Breast epithelium (tissue), 4 donors: Measurements from ENCODE around the gene PPP2R2D. TPM values are rescaled to one million over a fixed set of nuclear protein-coding genes. Genes with fewer than 3 reads are reported as not detected.
A peak's percentile ranks its signal among the peaks of the same experiment; 100 is the strongest.

ENCODE experiments used
- DNase-seq, 2 donors: peaks; one replicate each; pipeline ENCODE4 v3.0.0-alpha.2; 2019; ENCODE audit warnings: low spot score in 2 of 2
- H3K27ac ChIP-seq, 2 donors: fragments of 200-600 bp; sonication (generic) in 1 of 2; one replicate each; pipeline ENCODE4 v1.5.1; 2016 to 2019; ENCODE audit warnings: mild to moderate bottlenecking in 1 of 2
- H3K27me3 ChIP-seq, 2 donors: fragments of 200-600 bp; sonication (generic) in 1 of 2; one replicate each; pipeline versions ENCODE4 v1.5.1 to v1.6.0; 2017 to 2019; ENCODE audit warnings: control low read depth in 1 of 2, mild to moderate bottlenecking in 1 of 2
- H3K36me3 ChIP-seq: fragments of 200-600 bp; one replicate; pipeline ENCODE4 v1.5.1; 2019
- H3K4me1 ChIP-seq, 2 donors: fragments of 200-600 bp; sonication (generic); one replicate each; pipeline ENCODE4 v1.5.1; 2016 to 2019; ENCODE audit warnings: control low read depth in 1 of 2
- H3K4me3 ChIP-seq, 3 donors: fragments of 200-600 bp; sonication (generic); 1 replicate in 2 of 3; 2 replicates in 1 of 3; pipeline ENCODE4 v1.5.1; 2016 to 2019; ENCODE audit warnings: mild to moderate bottlenecking in 3 of 3, moderate library complexity in 2 of 3
- H3K9me3 ChIP-seq, 2 donors: fragments of 200-600 bp; sonication (generic) in 1 of 2; one replicate each; pipeline ENCODE4 v1.5.1; 2016 to 2019; ENCODE audit warnings: control low read depth in 1 of 2
- CTCF ChIP-seq, 3 donors: fragments of 450-650 bp; IDR thresholded peaks; one replicate each; pipeline ENCODE4 v1.5.1; 2016 to 2017; ENCODE audit warnings: antibody characterized with exemption in 3 of 3, mild to moderate bottlenecking in 3 of 3, moderate library complexity in 3 of 3
- POLR2A ChIP-seq: fragments of 450-650 bp; IDR thresholded peaks from one replicate; pipeline ENCODE4 v1.6.1; 2016; ENCODE audit warnings: antibody characterized with exemption, mild to moderate bottlenecking, moderate library complexity
- POLR2AphosphoS5 ChIP-seq, 3 donors: sonication (generic); formaldehyde crosslinking; IDR thresholded peaks; one replicate each; pipeline ENCODE4 v1.6.1; 2017; ENCODE audit warnings: antibody characterized with exemption in 3 of 3
- intact Hi-C: fragments of 100-400 bp; cut with DNase I; formaldehyde crosslinking; loops from one replicate; pipeline ENCODE4 v1.15.1; 2023; ENCODE audit warnings: low total_unique reads
- total RNA-seq, 3 donors: library from RNA; depleted of rRNA; stranded (reverse); fragments of >200 nt; gene quantifications; one replicate each; pipeline ENCODE4 v1.1.0, GENCODE V29; 2016

PPP2R2D gene
- total RNA-seq, 3 donors from 2014 or later, result 33.0 to 51.8 (median 44.1) TPM

- H3K4me1 ChIP-seq, result peaks cover 0 to 3% of the 10 kb centered on the region in 2 donors
- peaks cover 8% of the 10 kb centered on the region for H3K36me3 ChIP-seq
- H3K27ac ChIP-seq, result no peak overlapping the region
- intact Hi-C loops, result no loop called here
- peak in 1 of 2 donors; percentile 12 for DNase-seq
- no peaks in the 10 kb centered on the region for H3K9me3 ChIP-seq
- no peaks in the 10 kb centered on the region for H3K27me3 ChIP-seq
- TF ChIP-seq CTCF (IDR thresholded peaks at IDR 0.05), result no peak
- H3K4me3 ChIP-seq, result no peak overlapping the region
Measured at GRCh38 chr10:131975003-131975402, 74.2 kb downstream of the PPP2R2D start.

GRCh38 chr10:131975796-131976195 lies 75.0 kb downstream of the PPP2R2D start:
- H3K4me3 ChIP-seq, result no peak overlapping the region
- H3K4me1 ChIP-seq, result peaks cover 0 to 5% of the 10 kb centered on the region in 2 donors
- intact Hi-C loops, result no loop called here
- H3K9me3 ChIP-seq, result no peaks in the 10 kb centered on the region
- H3K27ac ChIP-seq, result no peak overlapping the region
- no peaks in the 10 kb centered on the region for H3K27me3 ChIP-seq
- peak in 1 of 2 donors; percentile 40 for DNase-seq
- TF ChIP-seq POLR2A, result no peak
- TF ChIP-seq POLR2AphosphoS5 (IDR thresholded peaks at IDR 0.05), result no peak
- TF ChIP-seq CTCF (IDR thresholded peaks at IDR 0.05), result no peak
- peaks cover 8% of the 10 kb centered on the region for H3K36me3 ChIP-seq

GRCh38 chr10:131977323-131978096 lies 76.7 kb downstream of the PPP2R2D start:
- intact Hi-C loops, result no loop called here
- Histone ChIP-seq H3K9me3 (no peaks in the 10 kb centered on the region), H3K36me3 (no peaks in the 10 kb centered on the region), H3K27ac (no peak overlapping the region), H3K4me1 (peaks cover 0 to 5% of the 10 kb centered on the region in 2 donors), H3K27me3 (no peaks in the 10 kb centered on the region), H3K4me3 (no peak overlapping the region)
- peak in 1 of 2 donors; percentile 39 for DNase-seq
- TF ChIP-seq POLR2AphosphoS5 (IDR thresholded peaks at IDR 0.05) (no peak), POLR2A (no peak), CTCF (IDR thresholded peaks at IDR 0.05) (no peak)

GRCh38 chr10:131978366-131978765 lies 77.6 kb downstream of the PPP2R2D start:
- Histone ChIP-seq H3K27ac (no peak overlapping the region), H3K4me1 (peaks cover 0 to 5% of the 10 kb centered on the region in 2 donors), H3K27me3 (no peaks in the 10 kb centered on the region), H3K4me3 (no peak overlapping the region), H3K9me3 (no peaks in the 10 kb centered on the region), H3K36me3 (no peaks in the 10 kb centered on the region)
- TF ChIP-seq POLR2AphosphoS5 (IDR thresholded peaks at IDR 0.05), result no peak
- TF ChIP-seq CTCF (IDR thresholded peaks at IDR 0.05), result no peak
- no peak for TF ChIP-seq POLR2A
- intact Hi-C loops, result no loop called here
- peak in 1 of 2 donors; percentile 10 for DNase-seq

GRCh38 chr10:131978851-131979250 lies 78.0 kb downstream of the PPP2R2D start:
- no peak overlapping the region for H3K27ac ChIP-seq
- no peaks in the 10 kb centered on the region for H3K36me3 ChIP-seq
- peak overlapping the region in 1 of 3 donors; percentile 97 for H3K4me3 ChIP-seq
- H3K27me3 ChIP-seq, result no peaks in the 10 kb centered on the region
- no peaks in the 10 kb centered on the region for H3K9me3 ChIP-seq
- TF ChIP-seq CTCF (IDR thresholded peaks at IDR 0.05) (no peak), POLR2A (no peak), POLR2AphosphoS5 (IDR thresholded peaks at IDR 0.05) (no peak)
- intact Hi-C loops, result no loop called here
- peak in 1 of 2 donors; percentile 43 for DNase-seq
- peaks cover 0 to 5% of the 10 kb centered on the region in 2 donors for H3K4me1 ChIP-seq
